ENCODE results near the gene CCDC34. TPM values are rescaled to one million over a fixed set of nuclear protein-coding genes. Genes with fewer than 3 reads are reported as not detected.

CCDC34 gene
- total and polyA plus RNA-seq, 8 donors = 0.89 to 65.8 (median 7.0) TPM; not detected in 1

DNA sequence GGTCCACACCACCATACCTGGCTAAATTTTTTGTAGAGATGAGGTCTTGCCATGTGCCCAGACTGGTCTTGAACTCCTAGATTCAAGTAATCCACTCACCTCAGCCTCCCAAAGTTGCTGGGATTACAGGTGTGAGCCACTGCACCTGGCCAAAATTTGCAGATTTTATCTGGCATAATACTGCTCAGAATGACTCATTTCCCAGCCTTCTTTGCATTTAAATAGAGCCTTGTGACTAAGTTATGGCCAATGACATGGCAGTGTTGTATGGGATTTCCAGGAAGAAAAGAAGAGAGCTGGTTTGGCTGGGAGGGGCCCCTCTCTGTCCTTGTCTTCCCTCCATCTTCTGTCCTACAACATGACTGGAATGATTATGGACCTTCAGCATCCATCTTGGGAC, 55.8 kb downstream of the CCDC34 start:
- TF ChIP-seq POLR2AphosphoS5 (IDR thresholded peaks at IDR 0.05) (no peak), EP300 (IDR thresholded peaks at IDR 0.05) (no peak), POLR2A (IDR thresholded peaks at IDR 0.05) (no peak)
- TF ChIP-seq, protein P1, sequence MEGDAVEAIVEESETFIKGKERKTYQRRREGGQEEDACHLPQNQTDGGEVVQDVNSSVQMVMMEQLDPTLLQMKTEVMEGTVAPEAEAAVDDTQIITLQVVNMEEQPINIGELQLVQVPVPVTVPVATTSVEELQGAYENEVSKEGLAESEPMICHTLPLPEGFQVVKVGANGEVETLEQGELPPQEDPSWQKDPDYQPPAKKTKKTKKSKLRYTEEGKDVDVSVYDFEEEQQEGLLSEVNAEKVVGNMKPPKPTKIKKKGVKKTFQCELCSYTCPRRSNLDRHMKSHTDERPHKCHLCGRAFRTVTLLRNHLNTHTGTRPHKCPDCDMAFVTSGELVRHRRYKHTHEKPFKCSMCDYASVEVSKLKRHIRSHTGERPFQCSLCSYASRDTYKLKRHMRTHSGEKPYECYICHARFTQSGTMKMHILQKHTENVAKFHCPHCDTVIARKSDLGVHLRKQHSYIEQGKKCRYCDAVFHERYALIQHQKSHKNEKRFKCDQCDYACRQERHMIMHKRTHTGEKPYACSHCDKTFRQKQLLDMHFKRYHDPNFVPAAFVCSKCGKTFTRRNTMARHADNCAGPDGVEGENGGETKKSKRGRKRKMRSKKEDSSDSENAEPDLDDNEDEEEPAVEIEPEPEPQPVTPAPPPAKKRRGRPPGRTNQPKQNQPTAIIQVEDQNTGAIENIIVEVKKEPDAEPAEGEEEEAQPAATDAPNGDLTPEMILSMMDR (IDR thresholded peaks at IDR 0.05) = no peak
- DNase-seq = no peak
- Histone ChIP-seq H3K4me1 (peaks cover 0 to 18% (median 5%) of the 10 kb centered on the region in 4 donors), H3K9me3 (no peaks in the 10 kb centered on the region), H3K4me3 (no peak overlapping the region), H3K36me3 (no peaks in the 10 kb centered on the region), H3K27ac (no peak overlapping the region), H3K27me3 (no peaks in the 10 kb centered on the region)
- intact Hi-C loops (cut with DNase I; ENCODE audit: low total_unique reads) = no loop called here

DNA sequence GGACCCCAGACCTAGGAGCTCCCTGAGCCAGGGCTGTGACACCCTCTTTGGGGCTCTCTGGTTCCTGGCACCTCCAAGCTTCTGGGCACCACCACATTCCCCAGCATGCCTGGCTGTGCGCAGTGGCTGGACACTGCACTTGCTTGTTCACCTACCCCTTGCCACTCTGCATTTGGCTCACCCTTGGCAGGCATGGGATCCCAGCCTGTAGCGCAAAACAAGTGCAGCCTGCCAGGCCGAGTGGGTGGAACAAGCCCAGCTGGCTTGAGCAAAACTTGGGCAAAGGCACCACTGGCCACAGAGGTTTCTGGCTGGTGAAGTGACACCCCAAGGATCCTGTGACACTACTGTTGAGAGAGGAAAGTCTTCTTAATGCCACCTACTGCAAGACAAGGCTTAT, 57.3 kb downstream of the CCDC34 start:
- Histone ChIP-seq H3K27ac (no peak overlapping the region), H3K9me3 (no peaks in the 10 kb centered on the region), H3K4me1 (peaks cover 0 to 3% (median 0%) of the 10 kb centered on the region in 4 donors), H3K27me3 (no peaks in the 10 kb centered on the region), H3K36me3 (no peaks in the 10 kb centered on the region), H3K4me3 (no peak overlapping the region)
- intact Hi-C loops (cut with DNase I; ENCODE audit: low total_unique reads) = no loop called here
- TF ChIP-seq POLR2A (IDR thresholded peaks at IDR 0.05) = no peak
- no peak for TF ChIP-seq POLR2AphosphoS5 (IDR thresholded peaks at IDR 0.05)
- TF ChIP-seq, protein P1 (IDR thresholded peaks at IDR 0.05) = no peak
- no peak for TF ChIP-seq EP300 (IDR thresholded peaks at IDR 0.05)
- no peak for DNase-seq
- 89 to 97% (median 94%) methylated on average over 2 to 3 of the region's 3 CpGs for WGBS, 5 donors

- peaks cover 0 to 3% (median 0%) of the 10 kb centered on the region in 4 donors for H3K4me1 ChIP-seq
- no peaks in the 10 kb centered on the region for H3K27me3 ChIP-seq
- no peak for DNase-seq
- intact Hi-C loops (cut with DNase I; ENCODE audit: low total_unique reads) = no loop called here
- H3K36me3 ChIP-seq = no peaks in the 10 kb centered on the region
- TF ChIP-seq POLR2A (IDR thresholded peaks at IDR 0.05) = no peak
- TF ChIP-seq, protein P1 (IDR thresholded peaks at IDR 0.05) = no peak
- TF ChIP-seq EP300 (IDR thresholded peaks at IDR 0.05) = no peak
- TF ChIP-seq POLR2AphosphoS5 (IDR thresholded peaks at IDR 0.05) = no peak
- no peak overlapping the region for H3K4me3 ChIP-seq
- H3K27ac ChIP-seq = no peak overlapping the region
- no peaks in the 10 kb centered on the region for H3K9me3 ChIP-seq
- 79 to 100% (median 95%) methylated on average over 3 to 8 of the region's 8 CpGs for WGBS, 5 donors
These were observed 58.5 kb downstream of the CCDC34 start for GRCh38 chr11:27304514-27304913.

- no peak overlapping the region for H3K4me3 ChIP-seq
- intact Hi-C loops (cut with DNase I; ENCODE audit: low total_unique reads) = no loop called here
- no peaks in the 10 kb centered on the region for H3K27me3 ChIP-seq
- no peak for DNase-seq
- H3K9me3 ChIP-seq = no peaks in the 10 kb centered on the region
- no peaks in the 10 kb centered on the region for H3K4me1 ChIP-seq
- H3K36me3 ChIP-seq = no peaks in the 10 kb centered on the region
- 68 to 94% (median 85%) methylated on average over 5 of the region's 5 CpGs for WGBS, 5 donors
- H3K27ac ChIP-seq = no peak overlapping the region
- TF ChIP-seq POLR2A (IDR thresholded peaks at IDR 0.05) (no peak), EP300 (IDR thresholded peaks at IDR 0.05) (no peak), POLR2AphosphoS5 (IDR thresholded peaks at IDR 0.05) (no peak)
- TF ChIP-seq, protein P1 (IDR thresholded peaks at IDR 0.05) = no peak
These were observed 59.1 kb downstream of the CCDC34 start for GRCh38 chr11:27303903-27304302.

Measured in stomach (tissue), 9 donors.